Heart left ventricle (tissue), 16 donors: ENCODE results near the gene CIRBP. TPM values are rescaled to one million over a fixed set of nuclear protein-coding genes. Genes with fewer than 3 reads are reported as not detected.

Experiments
- ATAC-seq, 4 donors: fragments of 200-7000 bp; cut with Tn5 transposase; one replicate each; pipeline ENCODE4 v1.9.1; 2020 to 2022; ENCODE audit warnings: moderate library complexity in 4 of 4, mild to moderate bottlenecking in 3 of 4, moderate number of reproducible peaks in 1 of 4
- DNase-seq, 5 donors: peaks; one replicate each; pipeline ENCODE4 v3.0.0-alpha.2; 2020
- H3K27ac ChIP-seq, 12 donors: fragments of 200-600 bp; sonication (generic) in 4 of 12; one replicate each; pipeline versions ENCODE4 v1.5.0 to v1.8.0; 2016 to 2022; ENCODE audit warnings: mild to moderate bottlenecking in 2 of 12
- H3K27me3 ChIP-seq, 9 donors: fragments of 200-600 bp; sonication (generic) in 2 of 9; one replicate each; pipeline versions ENCODE4 v1.5.1 to v1.8.0; 2016 to 2022; ENCODE audit warnings: mild to moderate bottlenecking in 3 of 9
- H3K36me3 ChIP-seq, 9 donors: fragments of 200-600 bp; sonication (generic) in 2 of 9; one replicate each; pipeline versions ENCODE4 v1.5.0 to v1.8.0; 2018 to 2022; ENCODE audit warnings: mild to moderate bottlenecking in 2 of 9
- H3K4me1 ChIP-seq, 12 donors: fragments of 200-600 bp; sonication (generic) in 4 of 12; one replicate each; pipeline versions ENCODE4 v1.5.0 to v1.8.0; 2016 to 2022; ENCODE audit warnings: mild to moderate bottlenecking in 3 of 12
- H3K4me3 ChIP-seq, 12 donors: fragments of 200-600 bp; sonication (generic) in 4 of 12; one replicate each; pipeline versions ENCODE4 v1.5.0 to v1.8.0; 2017 to 2022; ENCODE audit warnings: mild to moderate bottlenecking in 9 of 12, moderate library complexity in 4 of 12
- H3K9me3 ChIP-seq, 12 donors: fragments of 200-600 bp; sonication (generic) in 4 of 12; one replicate each; pipeline versions ENCODE4 v1.5.0 to v1.8.0; 2016 to 2022; ENCODE audit warnings: mild to moderate bottlenecking in 1 of 12
- CTCF ChIP-seq, 12 donors: fragments of 200-600 bp; sonication (generic) in 4 of 12; IDR thresholded peaks; one replicate each; pipeline versions ENCODE4 v1.5.0 to v1.8.0; 2018 to 2022; ENCODE audit warnings: antibody characterized with exemption in 12 of 12, mild to moderate bottlenecking in 5 of 12
- POLR2A ChIP-seq, 2 donors: fragments of 450-650 bp; IDR thresholded peaks; one replicate each; pipeline ENCODE4 v1.6.1; 2017; ENCODE audit warnings: antibody characterized with exemption in 2 of 2, mild to moderate bottlenecking in 2 of 2, moderate library complexity in 2 of 2
- WGBS, 4 donors: extraction: QIAGEN DNeasy Blood & Tissue Kit in 2 of 4; methylation state at CpG; one replicate each; pipeline versions ENCODE4 v1.1.5 to v1.1.7; 2013 to 2018; 5-methylcytosine and 5-hydroxymethylcytosine counted together
- intact Hi-C, 10 donors: fragments of 100-400 bp; cut with DNase I; formaldehyde crosslinking; loops; one replicate each; pipeline versions ENCODE4 v1.11.1 to v1.14.2; 2022
- polyA plus RNA-seq, 2 donors: library from polyadenylated mRNA; stranded (reverse); fragments of 200-250 nt; gene quantifications; one replicate each; pipeline ENCODE4 v1.2.3, GENCODE V29; 2013
- total RNA-seq, 9 donors: library from RNA; depleted of rRNA in 2 of 9; stranded (reverse); fragments of >200 nt in 2 of 9; fragmentation: NEBNext Ultra II Directional in 3 of 9; extraction: Animal tissue kit (Norgen Biotek cat#: 25700) in 3 of 9; gene quantifications; one replicate each; pipeline versions ENCODE4 v1.1.0 to v1.2.4, GENCODE V29; 2016 to 2023
- donor health status: ischemic (EF 13 %, LVEDD 7.1; RV severe dilation, severe dysfunction).
- donor health status: healthy with polysubstance abuse.
- donor health status: DM: no; HTN: yes; CAD: no.
- donor health status: DM: no; HTN: no; CAD: no.
- donor health status: ischemic (EF 25% LVEDD 6.9; RV normal size, moderate dysfunction).
- donor health status: ischemic (EF 25% LVEDD 5.7; RV mildly dilated, moderate dysfunction).
- donor health status: healthy.
- donor health status: DM: yes; HTN: yes; CAD: no.
- donor health status: ischemic (EF 35%, LVEDD 5.7; RV mildly dilated, moderate dysfunction).
- donor health status: nonischemic (EF 11% LVEDD 7.7; RV severe dilation, severe dysfunction).
- donor health status: DM: yes; HTN: yes; CAD: no.
- donor health status: PGD.
- donor health status: ischemic (EF 29% LVEDD 5.4; RV normal size, mild dysfunction).
- donor health status: nonischemic (EF 23%, LVEDD 6.1; RV moderate dilation, normal function).

Gene CIRBP
- total and polyA plus RNA-seq, 11 donors = 149 to 425 (median 269) TPM

GRCh38 chr19:1235625-1236538 lies 33.2 kb upstream of the CIRBP start:
- no peaks in the 10 kb centered on the region for H3K9me3 ChIP-seq
- 81 to 89% (median 88%) methylated on average over 26 to 39 of the region's 39 CpGs for WGBS, 4 donors
- no peak for DNase-seq
- H3K27ac ChIP-seq = no peak overlapping the region
- TF ChIP-seq CTCF (IDR thresholded peaks at IDR 0.05) = no peak
- TF ChIP-seq POLR2A (IDR thresholded peaks at IDR 0.05) = no peak
- ATAC-seq = no peak
- peak overlapping the region in 1 of 12 donors; percentile 16 for H3K4me3 ChIP-seq
- intact Hi-C loops = loop anchor here in 1 of 10 donors (5.0 kb wide), 1 partner anchor 124 kb away; no protein-coding TSS in a partner anchor
- no peaks in the 10 kb centered on the region for H3K36me3 ChIP-seq
- peaks cover 1 to 62% (median 34%) of the 10 kb centered on the region in 12 donors for H3K4me1 ChIP-seq
- peaks cover 0 to 15% (median 0%) of the 10 kb centered on the region in 9 donors for H3K27me3 ChIP-seq

- H3K4me1 ChIP-seq = peaks cover 5 to 67% (median 39%) of the 10 kb centered on the region in 12 donors
- TF ChIP-seq POLR2A (IDR thresholded peaks at IDR 0.05) = no peak
- TF ChIP-seq CTCF (IDR thresholded peaks at IDR 0.05) = no peak
- peaks cover 0 to 15% (median 0%) of the 10 kb centered on the region in 9 donors for H3K27me3 ChIP-seq
- WGBS, 4 donors = 22 to 100% (median 38%) methylated on average over 1 to 42 of the region's 42 CpGs
- peak overlapping the region; percentile 18 to 79 (median 64) for H3K4me3 ChIP-seq
- ATAC-seq (no peak), DNase-seq (no peak)
- H3K27ac ChIP-seq = peak overlapping the region in 2 of 12 donors; percentile 56 to 68
- no peaks in the 10 kb centered on the region for H3K9me3 ChIP-seq
- intact Hi-C loops = loop anchor here in 1 of 10 donors (5.0 kb wide), 1 partner anchor 124 kb away; no protein-coding TSS in a partner anchor
- H3K36me3 ChIP-seq = no peaks in the 10 kb centered on the region
These were observed 32.6 kb upstream of the CIRBP start for GRCh38 chr19:1236576-1236975.

GRCh38 chr19:1237027-1237659 lies 32.0 kb upstream of the CIRBP start:
- no peak for TF ChIP-seq POLR2A (IDR thresholded peaks at IDR 0.05)
- TF ChIP-seq CTCF (IDR thresholded peaks at IDR 0.05) = no peak
- WGBS, 4 donors = 0 to 1% (median 1%) methylated on average over 11 to 60 of the region's 60 CpGs
- peak in 1 of 4 donors; percentile 17 for ATAC-seq
- peaks cover 5 to 66% (median 39%) of the 10 kb centered on the region in 12 donors for H3K4me1 ChIP-seq
- H3K27ac ChIP-seq = peak overlapping the region in 6 of 12 donors; percentile 35 to 68 (median 56)
- intact Hi-C loops = loop anchor here in 1 of 10 donors (5.0 kb wide), 1 partner anchor 125 kb away; no protein-coding TSS in a partner anchor
- DNase-seq = peak in 2 of 5 donors; percentile 37 to 72
- no peaks in the 10 kb centered on the region for H3K36me3 ChIP-seq
- H3K27me3 ChIP-seq = peaks cover 0 to 15% (median 0%) of the 10 kb centered on the region in 9 donors
- H3K9me3 ChIP-seq = no peaks in the 10 kb centered on the region
- H3K4me3 ChIP-seq = peak overlapping the region; percentile 18 to 79 (median 64)
